ENCODE data around the gene SH3TC1. TPM values are rescaled to one million over a fixed set of nuclear protein-coding genes. Genes with fewer than 3 reads are reported as not detected.

The SH3TC1 gene
- total and polyA plus RNA-seq, 9 donors = 1.1 to 34.5 (median 5.4) TPM

DNA sequence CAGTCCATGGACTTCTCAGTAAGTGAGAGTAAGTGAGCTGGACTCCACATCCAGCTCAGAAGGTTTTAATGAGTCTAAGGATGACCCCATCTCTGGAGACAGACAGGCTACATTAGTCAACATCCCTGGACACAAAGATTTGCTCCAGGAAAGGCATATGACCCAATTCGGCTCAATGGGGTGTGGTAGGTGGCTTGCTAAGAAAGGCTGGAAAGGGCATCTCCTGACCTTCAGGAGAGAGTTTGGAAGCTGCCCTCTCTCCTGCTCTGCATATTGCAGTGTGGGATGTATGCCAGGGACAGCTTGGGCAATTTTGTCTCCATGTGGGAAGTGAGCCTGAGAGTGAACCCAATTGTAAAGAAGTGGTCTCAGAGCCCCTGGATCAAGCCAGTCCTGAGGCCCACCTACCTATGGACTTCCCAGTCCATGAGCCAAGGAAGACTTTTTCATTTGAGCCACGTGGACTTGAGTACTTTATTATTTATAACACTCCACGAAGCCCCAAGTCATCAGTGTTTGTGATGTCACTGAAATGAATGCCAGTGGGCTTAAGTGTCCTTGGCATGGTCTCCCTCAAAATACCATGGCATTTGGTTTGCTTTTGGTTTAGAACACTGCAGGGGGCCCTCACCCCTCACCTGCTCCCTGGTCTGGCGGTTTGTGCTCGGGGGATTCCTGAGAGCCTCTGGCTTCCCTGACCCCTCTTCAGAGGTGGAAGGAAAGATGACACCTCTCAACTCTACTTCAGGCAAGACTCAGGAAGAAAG is 30.1 kb upstream of the SH3TC1 start:
- TF ChIP-seq EP300 (IDR thresholded peaks at IDR 0.05) = no peak
- TF ChIP-seq CTCF (IDR thresholded peaks at IDR 0.05) = no peak
- no peak for TF ChIP-seq POLR2A (IDR thresholded peaks at IDR 0.05)
- no peak overlapping the region for H3K27ac ChIP-seq
- whole genome bisulfite sequencing, 3 donors = 80 to 85% (median 82%) methylated on average over 5 of the region's 5 CpGs
- H3K27me3 ChIP-seq = no peaks in the 10 kb centered on the region
- no peaks in the 10 kb centered on the region for H3K9me3 ChIP-seq
- no peak for DNase-seq
- H3K36me3 ChIP-seq = no peaks in the 10 kb centered on the region
- no peak overlapping the region for H3K4me3 ChIP-seq
- intact Hi-C loops (cut with DNase I) = loop anchor here in 1 of 4 donors (10.0 kb wide), 1 partner anchor 236 kb away; no protein-coding TSS in a partner anchor
- H3K4me1 ChIP-seq (ENCODE audit: insufficient read depth) = no peaks in the 10 kb centered on the region

DNA sequence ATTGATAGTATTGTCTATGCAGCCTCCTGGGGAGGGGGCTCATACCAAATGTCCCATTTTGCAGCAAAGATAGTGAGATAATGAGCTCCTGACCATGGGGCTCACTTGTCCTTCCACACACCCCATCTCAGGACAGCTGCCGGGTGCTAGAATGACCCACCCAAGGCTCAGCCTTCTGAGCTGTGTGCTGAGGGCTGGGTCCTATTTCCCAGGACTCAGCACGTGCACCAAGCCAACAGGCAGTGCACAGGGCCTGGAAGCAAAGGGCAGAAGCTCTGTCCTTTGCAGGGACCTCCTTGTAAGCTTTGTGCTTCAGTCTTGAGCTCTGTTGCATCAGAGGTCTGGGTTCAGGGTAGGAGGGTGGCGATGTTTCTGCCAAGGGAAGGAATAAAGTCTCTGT is 29.3 kb upstream of the SH3TC1 start:
- Histone ChIP-seq H3K9me3 (no peaks in the 10 kb centered on the region), H3K4me3 (no peak overlapping the region), H3K27me3 (no peaks in the 10 kb centered on the region), H3K36me3 (no peaks in the 10 kb centered on the region), H3K27ac (no peak overlapping the region), H3K4me1 (ENCODE audit: insufficient read depth) (no peaks in the 10 kb centered on the region)
- no peak for DNase-seq
- intact Hi-C loops (cut with DNase I) = loop anchor here in 2 of 4 donors (10.0 kb wide), 1 partner anchor 235 kb away; no protein-coding TSS in a partner anchor
- TF ChIP-seq EP300 (IDR thresholded peaks at IDR 0.05) (no peak), POLR2A (IDR thresholded peaks at IDR 0.05) (no peak), CTCF (IDR thresholded peaks at IDR 0.05) (no peak)
- WGBS, 3 donors = 83 to 96% (median 88%) methylated on average over 3 of the region's 3 CpGs

DNA sequence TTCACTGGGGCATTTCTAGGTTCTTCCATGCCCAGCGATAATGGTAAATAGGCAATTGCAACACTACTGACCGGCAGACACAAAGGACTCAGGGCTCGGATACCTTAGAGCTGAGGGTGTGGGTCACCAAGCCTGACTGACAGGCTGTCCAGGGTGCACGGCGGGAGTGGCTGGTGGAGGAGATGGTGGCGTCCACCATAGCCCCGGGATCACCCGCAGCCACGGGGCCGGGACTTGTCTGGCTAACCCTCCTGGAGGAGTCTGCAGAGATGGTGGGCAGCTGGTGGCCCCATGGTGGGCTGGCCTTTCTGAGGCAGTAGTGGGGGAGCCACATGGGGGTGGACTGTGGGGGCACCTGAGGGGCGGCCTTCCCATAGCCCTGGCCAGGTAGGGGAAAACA is 28.7 kb upstream of the SH3TC1 start:
- TF ChIP-seq POLR2A (IDR thresholded peaks at IDR 0.05) = no peak
- no peak for TF ChIP-seq CTCF (IDR thresholded peaks at IDR 0.05)
- TF ChIP-seq EP300 (IDR thresholded peaks at IDR 0.05) = no peak
- no peak for DNase-seq
- H3K9me3 ChIP-seq = no peaks in the 10 kb centered on the region
- intact Hi-C loops (cut with DNase I) = loop anchor here in 1 of 4 donors (10.0 kb wide), 1 partner anchor 234 kb away; no protein-coding TSS in a partner anchor
- WGBS, 3 donors = 89 to 92% (median 92%) methylated on average over 10 to 11 of the region's 11 CpGs
- no peak overlapping the region for H3K4me3 ChIP-seq
- no peak overlapping the region for H3K27ac ChIP-seq
- no peaks in the 10 kb centered on the region for H3K27me3 ChIP-seq
- H3K4me1 ChIP-seq (ENCODE audit: insufficient read depth) = no peaks in the 10 kb centered on the region
- H3K36me3 ChIP-seq = no peaks in the 10 kb centered on the region

- Histone ChIP-seq H3K9me3 (no peaks in the 10 kb centered on the region), H3K36me3 (no peaks in the 10 kb centered on the region), H3K27ac (no peak overlapping the region), H3K27me3 (no peaks in the 10 kb centered on the region), H3K4me3 (no peak overlapping the region), H3K4me1 (ENCODE audit: insufficient read depth) (no peaks in the 10 kb centered on the region)
- WGBS, 3 donors = 93 to 94% (median 93%) methylated on average over 7 of the region's 7 CpGs
- TF ChIP-seq CTCF (IDR thresholded peaks at IDR 0.05) = no peak
- no peak for TF ChIP-seq POLR2A (IDR thresholded peaks at IDR 0.05)
- TF ChIP-seq EP300 (IDR thresholded peaks at IDR 0.05) = no peak
- no peak for DNase-seq
- intact Hi-C loops (cut with DNase I) = loop anchor here in 1 of 4 donors (10.0 kb wide), 1 partner anchor 234 kb away; no protein-coding TSS in a partner anchor
Observed at GRCh38 chr4:8171266-8171665, 27.8 kb upstream of the SH3TC1 start.
